Measurements from ENCODE around the gene SLC6A13. TPM values are rescaled to one million over a fixed set of nuclear protein-coding genes. Genes with fewer than 3 reads are reported as not detected.
"Not testable (repeated sequence)": the region's sequence is repeated elsewhere in the genome, so short reads cannot be mapped to it uniquely, and the experiment has no call there.

The SLC6A13 gene
- total and polyA plus RNA-seq, 2 of the 13 experiments (the other 11 are each of a cell fraction or from before 2014, with no cell fraction given) = 0.05 to 0.15 TPM

DNA sequence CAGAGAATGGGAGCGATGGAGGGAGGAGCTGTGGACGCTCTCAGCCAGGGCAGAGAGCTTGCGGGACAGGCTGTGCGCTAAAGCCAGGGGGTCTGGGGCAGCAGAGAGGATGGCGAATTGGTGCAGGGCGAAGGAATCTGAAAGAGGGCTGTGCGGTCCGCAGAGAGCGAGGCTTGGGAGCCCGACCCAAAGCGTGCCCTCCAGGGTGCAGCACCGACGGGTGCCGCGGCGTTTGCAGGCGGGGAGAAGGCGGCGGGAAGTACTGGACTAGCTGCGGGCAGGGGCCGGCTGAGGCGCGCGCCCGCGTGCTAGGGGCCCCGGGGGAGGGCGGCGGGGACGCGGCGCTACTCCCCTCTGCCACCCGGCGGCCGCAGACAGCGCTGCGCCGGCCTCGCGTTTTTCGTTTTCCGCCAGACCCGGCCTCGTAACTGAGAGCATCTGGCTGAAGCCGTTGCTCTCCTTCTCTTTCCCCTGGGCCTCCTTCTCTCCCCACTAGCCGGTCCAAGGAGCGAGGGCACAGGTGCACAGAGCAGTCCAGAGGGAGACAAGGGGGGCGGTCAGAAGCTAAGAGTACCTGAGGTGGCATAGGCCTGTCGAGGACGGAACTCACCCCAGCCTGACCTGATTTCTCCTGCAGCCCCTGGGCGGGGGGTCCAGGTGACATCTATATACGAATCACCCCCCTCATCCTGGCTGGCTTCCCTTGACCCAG lies 73.6 kb downstream of the SLC6A13 start (continued):
- TF ChIP-seq YEATS4 (CRISPR knock-in tag; IDR thresholded peaks at IDR 0.05; ENCODE audit: borderline replicate concordance) = no peak
- no peak for TF ChIP-seq ZNF12 (CRISPR knock-in tag; IDR thresholded peaks at IDR 0.05)
- TF ChIP-seq ZNF317 (CRISPR knock-in tag; IDR thresholded peaks at IDR 0.05) = no peak
- peak; percentile 90 for TF ChIP-seq AGO1 (IDR thresholded peaks at IDR 0.05; ENCODE audit: low read depth, low read length, poor library complexity, severe bottlenecking)
- TF ChIP-seq POLR2G (IDR thresholded peaks at IDR 0.05; ENCODE audit: low read depth, low read length) = peak; percentile 52; the same call in 1 of the 2 replicates
- no peak for TF ChIP-seq PCBP2 (optimal IDR thresholded peaks at IDR 0.05; ENCODE audit: low read depth, low read length, poor library complexity, severe bottlenecking)
- peak; percentile 48 for TF ChIP-seq STAG1 (CRISPR knock-in tag; IDR thresholded peaks at IDR 0.05)
- peak; percentile 63; the same call in 1 of the 2 replicates for TF ChIP-seq NCOA1 (CRISPR knock-in tag; IDR thresholded peaks at IDR 0.05)

DNA sequence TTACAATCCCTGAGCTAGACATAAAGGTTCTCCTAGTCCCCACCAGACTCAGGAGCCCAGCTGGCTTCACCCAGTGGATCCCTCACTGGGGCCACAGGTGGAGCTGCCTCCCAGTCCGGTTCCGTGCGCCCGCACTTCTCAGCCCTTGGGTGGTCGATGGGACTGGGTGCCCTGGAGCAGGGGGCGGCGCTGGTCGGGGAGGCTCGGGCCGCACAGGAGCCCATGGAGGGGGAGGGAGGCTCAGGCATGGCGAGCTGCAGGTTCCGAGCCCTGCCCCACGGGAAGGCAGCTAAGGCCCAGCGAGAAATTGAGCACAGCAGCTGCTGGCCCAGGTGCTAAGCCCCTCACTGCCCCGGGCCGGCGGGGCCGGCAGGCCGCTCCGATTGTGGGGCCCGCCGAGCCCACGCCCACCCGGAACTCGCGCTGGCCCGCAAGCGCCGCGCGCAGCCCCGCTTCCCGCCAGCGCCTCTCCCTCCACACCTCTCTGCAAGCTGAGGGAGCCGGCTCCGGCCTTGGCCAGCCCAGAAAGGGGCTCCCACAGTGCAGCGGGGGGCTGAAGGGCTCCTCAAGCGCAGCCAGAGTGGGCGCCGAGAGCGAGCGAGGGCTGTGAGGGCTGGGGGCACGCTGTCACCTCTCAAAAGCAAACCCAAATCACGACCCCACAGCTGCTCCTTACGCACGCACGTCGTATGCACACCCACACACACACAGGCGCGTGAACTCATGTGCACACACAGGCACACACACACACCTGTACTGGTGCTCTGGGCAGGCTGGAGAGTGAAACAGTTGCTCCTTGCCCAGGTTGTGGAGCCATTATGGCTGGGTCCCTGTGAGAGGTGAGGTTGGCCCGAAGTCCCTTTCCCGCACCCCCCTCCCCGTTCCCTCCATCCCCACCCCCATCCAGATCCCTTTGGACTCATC lies 74.4 kb downstream of the SLC6A13 start:
- ATAC-seq = peak; percentile 37; the same call in 2 of the 3 replicates
- FAIRE-seq; H4K20me1 ChIP-seq (ENCODE audit: insufficient read depth, low read length); intact Hi-C loops (cut with micrococcal nuclease; ENCODE audit: unreplicated experiment); H3K27ac ChIP-seq (ENCODE audit: extremely low read length, insufficient read depth, low read length); H3K36me3 ChIP-seq (replicated peaks in 1 of 2; ENCODE audit: control insufficient read depth in 1 of 2, insufficient read depth in 2 of 2, low read length in 2 of 2); H2AFZ ChIP-seq (ENCODE audit: low read length); H3K79me2 ChIP-seq (ENCODE audit: insufficient read depth, low read length); DNase-seq (ENCODE audit: low spot score); H3K4me1 ChIP-seq (ENCODE audit: insufficient read depth, low read length); in situ Hi-C loops (cut with HindIII; ENCODE audit: extremely low pct_ligation_motif_present, low pct_unique_long_range_greater_than_20kb); BruUV-seq (replicated peaks); H3K9me3 ChIP-seq (ENCODE audit: low read length); H3K9ac ChIP-seq (ENCODE audit: insufficient read depth, low read depth, low read length): not testable (repeated sequence)
- Histone ChIP-seq H3K4me3 (replicated peaks in 1 of 3; ENCODE audit: insufficient read depth in 1 of 3, low read depth in 2 of 3, low read length in 3 of 3) (peak overlapping the region; percentile 49 to 71 (median 54); a peak in 4 of 6 replicates), H3K27me3 (ENCODE audit: control insufficient read depth in 1 of 2, insufficient read depth in 2 of 2, low read length in 2 of 2) (peaks cover 6 to 12% of the 10 kb centered on the region in 2 experiments; a peak in 3 of 5 replicates), H3K4me2 (ENCODE audit: low read depth, low read length) (peak overlapping the region; percentile 77)
- ChIA-PET CTCF (ENCODE audit: low intra/inter-chr PET ratio, low total read pairs) (interaction anchor here (0.8 to 1.7 kb wide), 4 partner anchors 19 to 266 kb away, joined by 3 to 11 read pairs (median 3); no protein-coding TSS in a partner anchor), POLR2A (interaction anchor here (0.6 to 1.0 kb wide), 5 partner anchors 22 to 1020 kb away, joined by 3 to 8 read pairs (median 4); no protein-coding TSS in a partner anchor)
- WGBS (ENCODE audit: low lambda C conversion rate) = 87% methylated on average over 23 of the region's 53 CpGs
- TF ChIP-seq ZBTB39 (CRISPR knock-in tag; IDR thresholded peaks at IDR 0.05) (0 out of 2 replicates have a peak, but pooled peaks have one; percentile 3), MED8 (CRISPR knock-in tag; IDR thresholded peaks at IDR 0.05; ENCODE audit: insufficient replicate concordance) (peak; percentile 17), ZNF776 (CRISPR knock-in tag; IDR thresholded peaks at IDR 0.05) (peak; percentile 51; the same call in 1 of the 2 replicates)
